Measurements from ENCODE around the gene PCAT6.

DNA sequence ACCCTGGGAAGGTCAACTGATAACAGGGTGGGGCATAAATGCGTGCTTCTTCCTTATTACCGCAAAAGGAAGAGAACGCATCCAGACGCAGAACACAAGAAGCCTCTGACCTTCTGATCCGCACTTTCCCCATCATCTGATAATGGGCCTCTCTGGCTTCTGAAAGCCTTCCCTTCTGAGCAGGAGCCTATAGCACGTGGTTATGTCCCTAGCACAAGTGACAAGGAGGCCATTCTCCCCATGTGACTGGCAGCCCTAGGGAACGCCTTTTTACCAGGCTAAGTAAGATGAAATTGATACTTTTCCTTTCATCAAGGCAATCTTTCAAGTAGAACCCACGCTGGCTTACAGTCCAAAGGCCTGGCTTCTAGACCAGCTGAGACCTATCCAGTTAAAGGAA is 44.0 kb downstream of the PCAT6 start:
- TF ChIP-seq, protein P1, sequence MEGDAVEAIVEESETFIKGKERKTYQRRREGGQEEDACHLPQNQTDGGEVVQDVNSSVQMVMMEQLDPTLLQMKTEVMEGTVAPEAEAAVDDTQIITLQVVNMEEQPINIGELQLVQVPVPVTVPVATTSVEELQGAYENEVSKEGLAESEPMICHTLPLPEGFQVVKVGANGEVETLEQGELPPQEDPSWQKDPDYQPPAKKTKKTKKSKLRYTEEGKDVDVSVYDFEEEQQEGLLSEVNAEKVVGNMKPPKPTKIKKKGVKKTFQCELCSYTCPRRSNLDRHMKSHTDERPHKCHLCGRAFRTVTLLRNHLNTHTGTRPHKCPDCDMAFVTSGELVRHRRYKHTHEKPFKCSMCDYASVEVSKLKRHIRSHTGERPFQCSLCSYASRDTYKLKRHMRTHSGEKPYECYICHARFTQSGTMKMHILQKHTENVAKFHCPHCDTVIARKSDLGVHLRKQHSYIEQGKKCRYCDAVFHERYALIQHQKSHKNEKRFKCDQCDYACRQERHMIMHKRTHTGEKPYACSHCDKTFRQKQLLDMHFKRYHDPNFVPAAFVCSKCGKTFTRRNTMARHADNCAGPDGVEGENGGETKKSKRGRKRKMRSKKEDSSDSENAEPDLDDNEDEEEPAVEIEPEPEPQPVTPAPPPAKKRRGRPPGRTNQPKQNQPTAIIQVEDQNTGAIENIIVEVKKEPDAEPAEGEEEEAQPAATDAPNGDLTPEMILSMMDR (IDR thresholded peaks at IDR 0.05; ENCODE audit: insufficient read depth, low read length) = no peak
- no peak for TF ChIP-seq POLR2AphosphoS5 (IDR thresholded peaks at IDR 0.05; ENCODE audit: low read depth)

All from HL-60 (cell line).